HS-27A (cell line): ENCODE results near the gene SLC16A3.

ENCODE experiments used
- DNase-seq: peaks from one replicate; pipeline ENCODE4 v3.0.0-alpha.2; 2012; ENCODE audit warnings: low read depth, missing footprints

The SLC16A3 gene

DNA sequence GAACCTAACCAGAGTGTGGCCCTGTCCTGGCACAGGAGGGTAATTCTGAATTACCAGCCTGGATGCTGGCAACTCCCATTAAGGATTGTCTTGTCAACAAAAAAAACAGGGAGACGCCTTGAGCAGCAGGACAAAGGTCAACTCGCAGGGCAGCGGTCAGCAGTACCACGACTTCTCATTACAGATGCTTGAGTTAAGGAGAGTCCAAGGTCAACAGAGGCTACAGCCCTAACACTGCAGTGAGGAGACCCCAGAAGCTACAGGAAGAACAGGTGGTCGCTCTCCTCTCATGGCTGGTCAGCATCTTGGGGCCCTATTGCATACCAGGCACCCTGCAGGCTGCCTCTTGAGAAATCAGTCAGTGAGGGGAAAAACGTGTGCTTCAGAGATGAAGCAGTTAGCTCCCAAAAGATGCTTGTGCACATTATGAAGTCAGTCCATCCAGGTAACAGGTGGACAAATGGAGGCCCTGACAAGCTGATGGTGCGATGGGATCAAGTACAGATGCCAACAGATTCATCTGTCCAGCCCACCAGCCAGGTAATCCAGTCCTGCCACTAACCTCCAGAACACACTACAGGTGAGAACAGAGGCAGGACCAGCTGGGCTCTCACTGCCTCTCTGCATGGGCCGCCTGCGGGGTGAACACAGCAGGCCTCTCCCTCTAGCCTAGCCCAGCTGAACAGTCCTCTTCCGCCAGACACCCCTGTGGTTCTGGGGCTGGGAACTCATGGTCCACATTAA, 40.5 kb downstream of the SLC16A3 start:
- no peak for DNase-seq

DNA sequence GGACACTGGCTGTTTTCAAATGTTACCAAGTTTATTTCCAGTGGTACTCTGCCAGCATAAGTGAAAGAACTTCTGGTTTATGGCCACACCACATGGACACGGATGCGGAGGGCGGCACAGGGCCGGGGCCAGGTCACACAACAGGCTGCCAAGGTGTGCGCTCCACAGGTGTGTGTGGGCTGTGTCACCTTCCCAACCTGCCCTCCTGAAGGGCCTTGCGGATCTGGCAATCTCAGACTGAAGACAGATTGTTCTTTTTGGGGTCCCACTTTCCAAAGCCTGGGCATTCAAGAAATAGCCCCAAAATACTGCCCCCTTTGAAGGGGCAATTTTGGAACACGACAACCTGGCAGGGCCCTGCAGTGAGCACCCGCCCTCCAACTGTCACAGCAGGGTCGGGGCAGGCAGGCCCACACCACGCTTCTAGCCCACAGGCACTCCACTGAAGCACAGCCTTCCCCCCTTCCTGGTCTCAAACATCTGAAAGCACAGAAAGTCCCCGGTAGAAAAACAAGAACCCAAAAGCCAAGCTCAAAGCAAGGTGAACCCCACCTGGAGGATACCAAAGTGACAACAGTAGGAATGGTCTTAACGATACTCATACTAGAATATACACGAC, 41.1 kb downstream of the SLC16A3 start:
- DNase-seq: no peak

DNA sequence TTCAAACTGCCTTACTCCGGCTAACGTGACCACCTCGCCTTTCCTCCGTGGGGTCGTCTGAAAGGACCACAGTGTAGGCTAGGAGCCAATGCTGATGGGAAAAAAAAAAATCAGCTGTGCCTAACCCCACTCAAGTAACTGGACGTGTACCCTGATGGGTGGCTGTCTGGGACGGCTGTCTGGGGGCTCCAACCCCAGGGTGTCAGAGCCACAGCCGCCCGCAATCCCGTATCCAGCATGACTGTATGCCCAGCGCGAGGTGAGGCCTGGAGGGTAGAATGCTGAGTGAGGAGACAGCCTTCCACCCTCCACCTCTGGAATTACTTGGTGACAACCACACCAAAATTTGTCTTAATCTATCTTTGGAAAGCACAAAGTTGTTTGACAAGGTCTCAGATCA, 41.8 kb downstream of the SLC16A3 start:
- no peak for DNase-seq

DNA sequence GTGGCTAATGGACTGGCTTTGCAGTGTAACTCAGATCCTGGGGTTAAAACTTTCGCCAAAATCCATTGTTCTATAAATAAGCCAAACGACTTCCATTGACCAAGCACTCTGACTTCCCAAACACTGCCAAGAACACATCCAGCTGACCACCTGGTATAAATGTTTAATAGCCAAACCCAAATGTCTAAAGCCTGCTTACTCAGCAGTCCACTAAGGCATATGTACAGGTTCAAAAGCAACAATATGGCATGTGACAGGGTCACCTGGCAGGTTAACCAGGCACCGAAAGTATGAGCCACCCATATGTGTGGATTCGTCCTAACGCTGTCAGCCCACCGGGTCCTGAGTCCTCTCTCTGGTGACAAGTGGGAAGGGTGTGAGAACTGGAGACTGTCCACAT, 42.6 kb downstream of the SLC16A3 start:
- DNase-seq: no peak

DNA sequence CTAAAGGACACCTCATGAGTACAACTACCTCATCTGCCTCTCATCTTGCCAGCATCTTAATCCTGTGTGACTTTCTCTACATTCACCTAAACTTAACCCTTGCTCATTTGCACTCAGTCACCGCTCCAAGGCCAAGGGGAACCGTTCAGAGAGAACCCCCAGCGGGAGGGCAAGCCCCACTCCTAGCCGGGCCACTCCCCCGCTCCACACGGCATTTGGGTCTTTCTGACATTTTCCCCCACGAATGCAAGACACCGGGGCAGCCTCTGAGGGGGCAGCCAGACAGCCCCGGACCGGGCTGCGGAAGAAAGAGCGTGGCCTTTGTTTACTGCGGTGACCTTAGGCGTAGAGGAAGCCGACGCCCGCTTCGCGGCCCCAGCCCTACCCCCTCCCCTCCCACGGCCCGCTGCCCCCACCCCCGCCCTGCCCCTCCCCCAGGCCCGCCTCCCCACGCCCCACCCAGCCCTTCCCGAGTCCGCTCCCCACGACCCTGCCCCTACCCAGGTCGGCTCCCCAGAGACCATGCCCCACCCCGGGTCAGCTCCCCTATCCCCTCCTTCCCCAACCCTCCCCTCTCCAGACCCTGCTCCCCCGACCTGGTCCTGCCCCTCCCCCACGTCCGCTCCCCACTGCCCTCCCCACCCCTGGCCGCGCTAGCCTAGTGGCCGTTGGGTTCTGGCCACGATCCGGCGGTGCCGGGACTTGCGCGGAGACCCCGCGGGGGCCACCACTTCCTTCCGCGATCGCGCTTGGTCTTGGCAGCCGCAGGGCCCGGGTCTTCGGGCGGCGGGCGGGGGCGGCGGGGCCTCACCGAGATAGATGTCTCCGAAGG, 43.9 kb downstream of the SLC16A3 start:
- no peak for DNase-seq

DNA sequence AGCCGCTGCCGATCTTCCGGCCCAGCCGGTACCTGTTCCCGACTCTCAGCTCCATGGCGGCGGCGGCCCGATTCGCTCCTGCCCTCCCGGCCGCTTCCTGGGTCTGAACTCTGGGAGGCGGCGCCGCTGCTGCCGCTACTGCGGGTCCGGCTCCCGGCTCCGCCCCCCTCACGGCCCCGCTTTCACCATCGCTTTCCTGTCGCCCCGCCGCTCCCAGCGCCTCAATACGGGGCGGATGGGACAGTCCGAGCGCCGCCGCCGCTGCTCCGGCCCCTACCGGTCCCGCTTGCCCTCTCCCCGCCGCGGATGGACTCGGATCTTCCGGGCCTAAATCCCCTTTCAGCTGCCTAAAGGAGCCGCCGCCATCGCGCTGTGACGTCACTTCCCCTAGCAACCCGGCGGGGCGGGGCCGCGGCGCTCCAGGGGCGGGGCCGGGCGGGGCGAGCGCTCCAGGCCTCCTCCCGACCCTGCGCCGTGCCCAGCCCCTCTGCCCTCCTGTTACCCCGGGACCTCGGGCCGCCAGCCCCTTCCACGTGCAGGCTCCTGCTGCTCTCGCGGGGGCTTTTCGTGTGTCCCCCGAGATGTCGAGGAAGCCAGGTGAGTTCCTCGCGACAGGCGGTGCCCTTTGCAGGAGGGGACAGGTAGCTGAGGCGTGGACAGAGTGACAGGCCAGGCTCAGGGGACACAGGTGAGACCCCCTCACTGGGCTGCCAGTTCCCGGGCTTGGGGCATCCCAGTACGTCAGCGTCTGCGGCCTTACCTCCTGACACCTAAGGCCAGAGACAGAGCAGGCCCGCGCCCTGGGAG, 44.7 kb downstream of the SLC16A3 start, which contains the start of gene CSNK1D:
Gene CSNK1D (minus strand): TSS at position 374 of the 807 bp plus-strand sequence. CDS start 319 bp downstream, at position 55.
- DNase-seq: no peak

DNA sequence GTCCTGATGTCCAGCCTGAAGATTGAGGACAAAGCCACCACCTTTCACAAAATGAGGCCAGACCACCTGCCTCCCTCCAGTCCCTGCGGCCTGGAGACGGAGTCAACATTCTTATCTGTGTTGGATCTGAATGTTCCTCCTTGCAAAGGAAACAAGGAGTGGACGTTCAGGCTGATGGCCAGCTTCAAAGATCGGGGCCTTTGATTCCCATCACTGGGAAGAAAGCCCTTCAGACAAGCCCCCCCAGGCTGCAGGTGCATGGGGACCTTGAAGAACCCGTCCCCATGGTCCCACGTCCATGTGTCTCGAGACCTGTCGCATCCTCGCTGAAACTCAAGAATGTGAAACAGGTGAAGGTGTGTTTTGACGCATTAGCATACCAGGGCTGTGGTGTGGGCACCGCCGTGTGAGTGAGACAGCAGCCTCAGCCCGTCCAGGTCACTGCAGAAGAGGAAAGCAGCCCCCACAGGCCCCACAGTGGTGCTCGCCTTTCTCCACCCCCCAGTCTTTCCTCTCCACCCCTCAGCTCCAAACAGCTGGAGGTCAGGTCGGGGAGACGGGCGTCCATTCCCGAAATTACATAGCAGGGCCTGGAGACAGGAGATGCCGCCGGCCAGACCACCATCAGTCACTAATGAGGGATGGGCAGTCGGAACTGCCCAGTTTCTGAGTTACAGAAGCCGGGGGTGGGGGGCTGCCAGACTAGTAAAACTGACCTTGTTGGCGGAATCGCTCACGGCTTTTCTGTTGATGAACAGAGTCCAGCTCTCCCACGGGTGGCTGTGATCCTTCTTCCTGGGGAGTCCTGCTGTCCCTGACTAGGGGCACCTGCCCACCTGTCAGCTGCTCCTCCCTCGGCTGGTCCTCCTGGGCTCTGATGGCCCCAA, 45.5 kb downstream of the SLC16A3 start:
- DNase-seq: no peak

DNA sequence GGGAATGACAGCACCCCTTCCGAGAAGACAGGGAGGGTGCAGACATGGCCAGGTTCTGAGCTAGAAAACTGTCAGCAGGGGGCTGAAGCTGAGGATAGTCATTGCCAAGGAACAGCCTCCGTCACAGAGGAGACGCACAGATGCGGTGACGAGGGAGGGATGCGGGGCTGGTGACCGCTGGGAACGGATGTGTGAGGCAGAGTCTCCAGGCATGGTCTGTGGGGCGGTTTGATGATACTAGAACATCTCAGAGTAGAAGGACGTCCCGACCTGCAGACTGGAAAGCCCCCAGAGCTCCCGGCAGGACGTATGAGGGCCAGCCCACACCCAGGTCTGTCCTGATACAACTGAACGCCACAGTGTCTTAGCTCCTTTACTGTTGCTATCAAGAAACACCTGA, 46.5 kb downstream of the SLC16A3 start:
- DNase-seq: no peak

DNA sequence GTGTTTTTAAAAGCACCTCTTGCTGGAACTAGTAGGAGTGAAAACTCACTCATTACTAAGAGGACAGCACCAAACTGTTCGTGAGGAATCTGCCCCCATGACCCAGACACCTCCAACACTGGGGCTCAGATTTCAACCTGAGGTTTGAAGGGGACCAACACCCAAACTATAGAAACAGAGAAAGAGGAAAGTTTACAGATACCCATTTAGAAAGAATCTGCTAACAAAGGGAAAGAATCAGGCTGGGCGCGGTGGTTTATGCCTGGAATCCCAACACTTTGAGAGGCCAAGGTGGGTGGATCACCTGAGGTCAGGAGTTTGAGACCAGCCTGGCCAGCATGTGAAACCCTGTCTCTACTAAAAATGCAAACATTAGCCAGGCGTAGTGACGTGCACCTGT, 48.1 kb downstream of the SLC16A3 start:
- DNase-seq: no peak

DNA sequence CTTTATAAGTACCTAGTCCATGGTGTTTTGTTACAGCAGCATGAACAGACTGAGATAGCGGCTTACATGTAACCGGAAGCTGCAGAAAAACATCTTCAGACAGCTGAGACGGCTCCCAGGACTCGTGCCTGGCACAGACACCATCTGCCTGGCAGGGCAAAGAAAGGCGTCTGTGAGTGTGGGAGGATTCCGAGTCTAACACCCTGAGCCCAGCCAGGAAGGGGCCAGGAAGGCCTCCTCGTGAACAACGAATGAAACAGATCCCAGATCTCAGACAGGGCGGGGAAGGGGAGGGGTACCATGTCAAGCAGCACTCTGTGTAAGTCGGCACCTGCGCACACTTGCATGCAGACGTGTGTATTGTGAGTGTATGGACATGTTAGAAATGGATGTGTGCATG, 49.0 kb downstream of the SLC16A3 start:
- no peak for DNase-seq

DNA sequence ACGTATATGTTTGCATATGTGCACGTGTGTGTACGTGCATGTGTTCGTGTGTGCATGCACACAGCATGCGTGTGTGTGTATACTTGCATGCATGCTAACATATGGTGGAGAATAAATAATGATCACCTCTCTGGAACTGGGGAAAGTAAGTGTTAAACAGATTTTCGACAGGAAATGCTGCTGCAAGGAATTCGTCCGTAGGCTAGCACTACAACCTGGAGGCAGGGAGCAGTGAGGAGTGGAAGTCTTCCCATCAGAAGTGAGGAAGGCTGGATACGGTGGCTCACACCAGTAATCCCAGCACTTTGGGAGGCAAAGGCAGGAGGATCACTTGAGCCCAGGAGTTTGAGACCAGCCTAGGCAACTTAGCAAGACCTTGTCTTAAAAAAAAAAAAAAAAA, 49.5 kb downstream of the SLC16A3 start:
- no peak for DNase-seq

DNA sequence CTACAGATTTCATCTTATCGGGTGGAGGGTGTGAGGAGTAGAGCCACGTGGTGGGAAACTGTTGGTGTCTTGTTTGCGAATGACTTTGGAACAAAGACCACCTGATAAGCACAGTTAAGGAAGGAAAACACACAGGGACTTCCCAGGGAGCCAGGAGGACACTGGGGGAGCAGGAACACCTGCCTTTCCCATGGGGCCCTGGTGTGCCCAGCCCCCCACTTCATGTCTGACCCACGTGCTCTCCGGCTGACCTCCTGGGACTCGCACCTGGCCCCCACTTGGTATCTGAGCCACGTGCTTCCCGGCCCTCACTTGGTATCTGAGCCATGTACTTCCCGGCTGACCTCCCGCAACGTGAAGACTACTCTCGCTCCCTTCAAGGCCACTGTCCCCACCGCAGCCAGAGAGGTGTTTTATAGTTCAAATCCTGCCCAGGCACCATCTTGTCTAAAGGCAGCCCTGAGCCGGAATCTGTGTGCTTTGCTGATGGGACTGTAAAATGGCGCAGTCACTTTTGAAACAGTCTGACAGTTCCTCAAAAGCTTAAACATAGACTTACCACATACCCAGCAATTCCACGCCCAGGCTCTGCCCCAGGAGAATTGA, 50.0 kb downstream of the SLC16A3 start:
- no peak for DNase-seq

DNA sequence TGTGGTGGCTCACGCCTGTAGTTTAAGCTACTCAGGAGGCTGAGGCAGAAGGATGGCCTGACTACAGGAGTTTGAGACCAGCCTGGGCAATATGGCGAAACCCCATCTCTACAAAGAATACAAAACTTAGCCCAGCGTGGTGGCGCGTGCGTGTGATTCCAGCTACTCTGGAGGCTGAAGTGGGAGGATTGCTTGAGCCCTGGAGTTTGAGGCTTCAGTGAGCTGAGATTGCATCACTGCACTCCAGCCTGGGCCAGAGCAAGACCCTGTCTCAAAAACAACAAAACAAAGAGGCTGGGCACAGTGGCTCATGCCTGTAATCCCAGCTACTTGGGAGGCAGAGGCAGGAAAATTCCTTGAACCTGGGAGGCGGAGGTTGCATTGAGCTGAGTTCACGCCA, 51.7 kb downstream of the SLC16A3 start:
- DNase-seq: no peak

DNA sequence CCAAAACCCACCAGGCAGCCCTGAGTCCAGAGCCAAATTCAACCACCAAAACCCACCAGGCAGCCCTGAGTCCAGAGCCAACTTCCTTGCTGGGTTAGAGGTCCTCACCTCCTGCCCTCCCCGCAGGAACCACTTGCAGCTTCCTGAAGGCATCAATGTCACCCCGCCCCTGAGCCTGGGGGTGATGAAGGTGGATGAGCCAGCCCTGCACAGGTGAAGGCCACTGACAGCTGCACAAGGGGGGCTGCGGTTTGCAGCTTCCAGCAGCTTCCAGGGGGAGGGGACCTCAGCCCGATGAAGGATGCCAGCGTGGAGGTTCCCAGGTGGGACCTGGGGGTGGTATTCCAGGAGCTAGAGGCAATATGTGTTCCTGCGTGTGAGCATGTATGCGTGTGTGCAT, 52.2 kb downstream of the SLC16A3 start:
- DNase-seq: no peak

DNA sequence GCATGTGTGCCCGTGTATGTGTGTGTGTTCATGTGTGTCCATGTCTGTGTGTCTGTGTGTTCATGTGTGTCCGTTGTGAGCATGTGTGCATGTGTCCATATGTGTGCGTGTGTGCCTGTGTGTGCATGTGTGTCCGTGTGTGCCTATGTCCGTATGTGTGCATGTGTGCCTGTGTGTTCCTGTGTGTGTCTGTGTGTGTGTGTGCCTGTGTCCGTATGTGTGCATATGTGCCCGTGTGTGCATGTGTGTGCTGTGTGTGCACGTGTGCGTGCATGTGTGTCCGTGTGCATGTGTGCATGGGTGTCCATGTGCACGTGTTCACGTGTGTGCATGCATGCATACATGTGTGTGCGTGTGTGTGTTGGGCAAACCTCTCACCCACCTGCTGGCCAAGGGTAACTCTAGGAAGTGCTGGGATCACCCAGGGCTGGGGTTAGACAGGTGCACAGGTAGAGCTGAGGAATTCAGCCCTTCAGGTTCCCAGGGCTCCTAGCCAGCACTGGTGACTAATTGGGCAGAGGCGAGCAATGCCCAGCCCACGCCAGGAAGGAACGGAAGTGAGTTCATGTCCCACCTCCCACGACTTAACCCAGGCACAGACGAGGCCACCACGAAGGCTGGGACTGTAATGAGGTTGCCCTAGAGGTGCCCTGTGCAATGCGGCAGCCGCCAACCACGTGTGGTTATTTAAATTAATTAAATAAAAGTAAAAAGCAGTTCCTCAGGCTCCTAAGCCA, 52.8 kb downstream of the SLC16A3 start:
- no peak for DNase-seq

DNA sequence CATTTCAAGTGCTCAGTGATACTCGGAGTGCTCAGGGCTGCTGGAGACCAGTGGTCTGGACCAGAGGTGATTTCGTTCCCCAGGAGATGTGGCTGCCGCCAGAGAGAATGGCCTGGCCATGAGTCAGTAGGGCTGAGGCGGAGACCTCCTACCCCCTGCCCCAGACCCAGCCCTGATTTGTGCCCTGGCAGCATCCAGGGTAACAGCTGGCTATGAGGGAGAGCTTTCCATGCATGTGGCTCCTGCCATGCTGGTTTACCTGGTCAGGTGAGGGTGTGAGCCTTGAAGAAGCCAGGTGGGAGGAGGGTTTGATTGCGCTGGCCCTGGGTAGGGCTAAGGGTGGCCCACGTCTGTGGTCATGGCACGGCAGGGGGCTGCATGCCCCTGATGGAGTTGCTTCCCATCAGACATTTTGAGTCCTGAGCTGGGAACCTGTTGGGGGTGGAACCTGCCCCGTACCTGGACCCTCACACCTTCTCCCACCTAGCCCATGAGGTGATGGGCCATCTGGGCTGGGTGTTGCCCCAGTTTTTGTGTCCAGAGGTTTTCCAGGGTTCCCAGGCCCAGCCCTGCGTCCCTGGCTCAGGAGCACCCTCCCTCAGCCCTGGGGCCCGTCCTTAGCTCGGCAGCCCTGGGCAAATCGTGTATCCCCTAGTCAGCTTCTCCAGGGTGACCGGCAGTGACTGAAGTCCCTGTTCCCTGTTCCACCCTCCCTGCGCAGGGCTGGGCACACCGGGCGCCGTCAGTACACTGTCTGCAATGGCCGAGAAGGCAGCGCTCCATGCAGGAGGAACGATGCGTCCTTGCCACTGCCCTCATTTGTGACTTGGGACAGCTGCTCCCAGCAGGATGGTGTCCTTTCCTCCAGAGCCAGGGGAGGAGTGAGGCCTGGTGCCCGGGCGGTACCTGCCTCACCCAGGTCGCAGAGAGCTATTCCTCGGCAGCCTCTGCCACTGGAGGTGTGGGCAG, 53.7 kb downstream of the SLC16A3 start:
- DNase-seq: no peak

DNA sequence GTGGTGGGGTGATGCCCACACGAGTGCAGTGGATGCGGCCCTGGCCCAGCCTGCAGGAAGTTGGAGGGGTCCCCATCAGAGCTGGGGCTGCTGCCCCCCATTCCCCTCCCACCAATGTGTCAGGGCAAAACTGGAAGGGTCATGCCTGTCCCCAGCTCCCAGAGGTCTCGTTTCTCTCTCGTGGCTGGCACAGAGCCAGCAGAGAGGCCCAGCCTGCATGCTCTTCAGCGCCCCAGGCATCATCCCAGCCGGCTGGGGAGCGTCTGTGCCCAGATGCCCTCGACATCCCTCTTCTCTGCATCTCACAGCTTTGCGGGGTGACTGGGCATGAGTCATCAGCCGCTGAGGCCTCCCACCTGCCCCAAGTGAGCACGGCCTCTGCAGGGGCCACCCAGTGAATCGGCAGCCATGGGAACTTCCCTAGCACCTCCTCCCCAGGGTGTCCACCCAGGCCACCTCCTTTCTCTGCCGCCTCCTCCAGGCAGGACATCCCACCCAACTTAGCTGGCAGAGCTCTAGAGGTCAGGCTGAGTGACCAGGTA, 54.4 kb downstream of the SLC16A3 start:
- DNase-seq: no peak

DNA sequence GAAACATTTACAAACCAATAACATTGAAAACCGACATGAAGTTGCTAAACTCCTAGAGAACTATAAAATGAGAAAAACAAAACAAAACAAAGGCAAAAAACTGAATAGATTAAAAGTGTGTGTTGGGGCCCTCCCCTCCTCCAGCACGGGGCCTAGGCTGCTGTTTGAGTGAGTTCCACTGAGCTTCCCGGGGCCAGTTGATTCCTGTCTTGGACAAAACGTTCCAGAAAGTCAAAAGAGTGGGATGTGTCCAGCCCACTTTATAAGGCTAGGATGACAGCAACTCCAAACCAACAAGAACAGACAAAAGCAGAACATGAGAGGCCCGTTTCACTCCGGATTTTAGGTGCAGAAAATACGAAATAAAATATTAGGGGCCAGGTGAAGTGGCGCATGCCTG, 56.3 kb downstream of the SLC16A3 start:
- DNase-seq: no peak
